Stimulated activated CD4-positive, alpha-beta T cell treated with anti-CD3 and anti-CD28 coated beads, Interleukin-4, amount 100 ng/mL, for 4 hours (primary cell): ENCODE data around the gene GABRR3.
A peak's percentile ranks its signal among the peaks of the same experiment; 100 is the strongest.

Source experiments
- DNase-seq, 2 experiments: peaks; one replicate each; pipeline ENCODE4 v3.0.0-alpha.2; 2020

The GABRR3 gene

GRCh38 chr3:97988784-97989568 is 46.1 kb downstream of the GABRR3 start:
- DNase-seq = no peak

GRCh38 chr3:97987306-97987705 is 47.8 kb downstream of the GABRR3 start:
- no peak for DNase-seq

- no peak for DNase-seq
Observed at GRCh38 chr3:97983933-97984491, 51.1 kb downstream of the GABRR3 start.

GRCh38 chr3:97981886-97982285 is 53.2 kb downstream of the GABRR3 start:
- DNase-seq = no peak

GRCh38 chr3:97979610-97980009 is 55.5 kb downstream of the GABRR3 start:
- DNase-seq = no peak

- DNase-seq = no peak
Observed at GRCh38 chr3:97975466-97975865, 59.6 kb downstream of the GABRR3 start.

- no peak for DNase-seq
Observed at GRCh38 chr3:97974996-97975395, 60.1 kb downstream of the GABRR3 start.

GRCh38 chr3:97972976-97973375 is 62.1 kb downstream of the GABRR3 start:
- no peak for DNase-seq

- DNase-seq = peak; percentile 77 to 84
Observed at GRCh38 chr3:97971679-97972567, 63.2 kb downstream of the GABRR3 start, which contains the start of gene RIOX2. Gene RIOX2 (minus strand): TSS chr3:97972431. CDS start chr3:97967593, 4,838 bp downstream.

GRCh38 chr3:97970956-97971620 is 64.0 kb downstream of the GABRR3 start:
- DNase-seq = no peak

- no peak for DNase-seq
Observed at GRCh38 chr3:97970156-97970555, 65.0 kb downstream of the GABRR3 start.

GRCh38 chr3:97969541-97969940 is 65.6 kb downstream of the GABRR3 start:
- DNase-seq = no peak

GRCh38 chr3:97968376-97968775 is 66.7 kb downstream of the GABRR3 start:
- DNase-seq = no peak

GRCh38 chr3:97967966-97968365 is 67.1 kb downstream of the GABRR3 start:
- DNase-seq = no peak

GRCh38 chr3:97960993-97961766 is 73.9 kb downstream of the GABRR3 start:
- no peak for DNase-seq

GRCh38 chr3:97960551-97960950 is 74.6 kb downstream of the GABRR3 start:
- DNase-seq = no peak

GRCh38 chr3:97959872-97960271 is 75.2 kb downstream of the GABRR3 start:
- DNase-seq = no peak

- no peak for DNase-seq
Observed at GRCh38 chr3:97958796-97959195, 76.3 kb downstream of the GABRR3 start.

GRCh38 chr3:97958396-97958795 is 76.7 kb downstream of the GABRR3 start:
- DNase-seq = no peak

- DNase-seq = no peak
Observed at GRCh38 chr3:97957617-97958311, 77.4 kb downstream of the GABRR3 start.

- DNase-seq = no peak
Observed at GRCh38 chr3:97956051-97956450, 79.1 kb downstream of the GABRR3 start.
